HEK293 (cell line): ENCODE measurements around the gene ZNF428.

Experiments
- GLI4 ChIP-seq: fragments of 450-650 bp; formaldehyde crosslinking; IDR thresholded peaks from 2 replicates; pipeline ENCODE4 v1.5.1; 2016; ENCODE audit warnings: missing biosample characterization, missing genetic modification characterization
- TCF7L2 ChIP-seq: IDR thresholded peaks from 2 replicates; pipeline ENCODE4 v1.6.1; 2011; ENCODE audit warnings: low read depth, mild to moderate bottlenecking, inconsistent platforms, low read length, moderate library complexity, borderline replicate concordance
- ZNF138 ChIP-seq: fragments of 450-650 bp; formaldehyde crosslinking; IDR thresholded peaks from 2 replicates; pipeline ENCODE4 v1.5.1; 2016; ENCODE audit warnings: missing biosample characterization, missing genetic modification characterization, borderline replicate concordance
- ZNF174 ChIP-seq: fragments of 450-650 bp; formaldehyde crosslinking; IDR thresholded peaks from 2 replicates; pipeline ENCODE4 v1.5.0; 2017; ENCODE audit warnings: missing biosample characterization, mild to moderate bottlenecking, missing genetic modification characterization
- ZNF19 ChIP-seq: fragments of 450-650 bp; formaldehyde crosslinking; IDR thresholded peaks from 2 replicates; pipeline ENCODE4; 2016; ENCODE audit warnings: missing biosample characterization, missing genetic modification characterization, low read depth
- ZNF239 ChIP-seq: fragments of 450-650 bp; formaldehyde crosslinking; IDR thresholded peaks from 2 replicates; pipeline ENCODE4 v1.5.1; 2016; ENCODE audit warnings: missing biosample characterization, missing genetic modification characterization
- ZNF350 ChIP-seq: fragments of 450-650 bp; formaldehyde crosslinking; IDR thresholded peaks from 2 replicates; pipeline ENCODE4 v1.5.0; 2017; ENCODE audit warnings: missing biosample characterization, mild to moderate bottlenecking, missing genetic modification characterization
- ZNF514 ChIP-seq: fragments of 450-650 bp; formaldehyde crosslinking; IDR thresholded peaks from 2 replicates; pipeline ENCODE4 v1.5.1; 2016; ENCODE audit warnings: missing biosample characterization, missing genetic modification characterization
- ZNF561 ChIP-seq: fragments of 450-650 bp; IDR thresholded peaks from 2 replicates; pipeline ENCODE4 v1.5.1; 2018; ENCODE audit warnings: missing biosample characterization, missing genetic modification characterization, borderline replicate concordance
- ZSCAN30 ChIP-seq: fragments of 450-650 bp; IDR thresholded peaks from 2 replicates; pipeline ENCODE4 v1.5.1; 2018; ENCODE audit warnings: missing biosample characterization, mild to moderate bottlenecking, missing genetic modification characterization, moderate library complexity
- TF ChIP-seq, protein P1 (sequence below): fragments of 450-650 bp; formaldehyde crosslinking; IDR thresholded peaks from 2 replicates; pipeline ENCODE4 v1.5.1; 2016; ENCODE audit warnings: missing biosample characterization, missing genetic modification characterization
- TF ChIP-seq, protein P2 (sequence below): fragments of 450-650 bp; formaldehyde crosslinking; IDR thresholded peaks from 2 replicates; pipeline ENCODE4 v1.5.1; 2017; ENCODE audit warnings: missing biosample characterization, missing genetic modification characterization

DNA sequence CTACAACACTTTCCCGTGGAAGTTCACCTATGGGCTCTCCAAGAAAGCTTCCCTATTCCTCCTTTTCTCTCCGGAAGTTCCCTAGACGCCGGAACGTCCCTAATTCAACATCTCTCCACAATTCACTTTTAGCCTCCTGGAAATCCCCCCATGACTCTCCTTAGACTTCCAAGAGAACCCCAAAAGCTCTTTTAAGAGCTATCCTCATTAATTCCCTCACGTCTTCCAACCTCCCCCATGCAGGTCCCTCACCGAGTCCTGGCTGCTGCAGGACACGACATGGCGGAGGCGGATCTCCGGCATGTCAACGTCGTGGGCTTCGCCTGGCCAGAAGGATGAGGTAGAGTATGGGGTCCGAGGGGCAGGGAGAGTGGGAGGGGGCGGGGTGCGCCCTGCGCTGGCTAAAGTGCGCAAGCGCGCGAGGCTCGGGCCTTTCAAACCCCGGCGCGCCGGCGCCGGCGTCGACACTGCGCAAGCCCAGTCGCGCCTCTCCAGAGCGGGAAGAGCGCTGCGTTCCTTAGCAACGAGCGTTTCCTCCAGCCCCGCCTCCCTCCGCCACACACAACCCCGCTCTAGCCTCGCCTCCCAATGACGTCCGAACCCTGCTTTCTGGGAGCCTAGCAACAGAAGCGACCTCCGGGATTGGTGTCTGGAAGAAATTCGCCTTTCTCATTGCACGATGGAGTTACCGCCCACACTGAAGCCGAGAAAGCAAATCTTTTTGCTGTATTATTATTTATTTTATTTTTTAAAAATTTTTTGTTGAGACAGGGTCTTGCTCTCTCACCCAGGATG is 44.1 kb downstream of the ZNF428 start, which contains the start of the genes PINLYP and XRCC1:
- TF ChIP-seq, protein P1, sequence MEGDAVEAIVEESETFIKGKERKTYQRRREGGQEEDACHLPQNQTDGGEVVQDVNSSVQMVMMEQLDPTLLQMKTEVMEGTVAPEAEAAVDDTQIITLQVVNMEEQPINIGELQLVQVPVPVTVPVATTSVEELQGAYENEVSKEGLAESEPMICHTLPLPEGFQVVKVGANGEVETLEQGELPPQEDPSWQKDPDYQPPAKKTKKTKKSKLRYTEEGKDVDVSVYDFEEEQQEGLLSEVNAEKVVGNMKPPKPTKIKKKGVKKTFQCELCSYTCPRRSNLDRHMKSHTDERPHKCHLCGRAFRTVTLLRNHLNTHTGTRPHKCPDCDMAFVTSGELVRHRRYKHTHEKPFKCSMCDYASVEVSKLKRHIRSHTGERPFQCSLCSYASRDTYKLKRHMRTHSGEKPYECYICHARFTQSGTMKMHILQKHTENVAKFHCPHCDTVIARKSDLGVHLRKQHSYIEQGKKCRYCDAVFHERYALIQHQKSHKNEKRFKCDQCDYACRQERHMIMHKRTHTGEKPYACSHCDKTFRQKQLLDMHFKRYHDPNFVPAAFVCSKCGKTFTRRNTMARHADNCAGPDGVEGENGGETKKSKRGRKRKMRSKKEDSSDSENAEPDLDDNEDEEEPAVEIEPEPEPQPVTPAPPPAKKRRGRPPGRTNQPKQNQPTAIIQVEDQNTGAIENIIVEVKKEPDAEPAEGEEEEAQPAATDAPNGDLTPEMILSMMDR (tag by site-specific recombination), result 0 out of 2 replicates have a peak, but pooled peaks have one; percentile 27
- TF ChIP-seq ZNF19 (tag by site-specific recombination) (no peak), ZNF350 (tag by site-specific recombination) (no peak), ZNF514 (tag by site-specific recombination) (no peak), ZNF239 (tag by site-specific recombination) (no peak), ZNF174 (tag by site-specific recombination) (no peak), ZNF138 (tag by site-specific recombination) (no peak), ZNF561 (tag by site-specific recombination) (no peak; the same call in 1 of the 2 replicates), ZSCAN30 (peak; percentile 38; the same call in 1 of the 2 replicates), GLI4 (tag by site-specific recombination) (no peak), TCF7L2 (no peak)
- TF ChIP-seq, protein P2, sequence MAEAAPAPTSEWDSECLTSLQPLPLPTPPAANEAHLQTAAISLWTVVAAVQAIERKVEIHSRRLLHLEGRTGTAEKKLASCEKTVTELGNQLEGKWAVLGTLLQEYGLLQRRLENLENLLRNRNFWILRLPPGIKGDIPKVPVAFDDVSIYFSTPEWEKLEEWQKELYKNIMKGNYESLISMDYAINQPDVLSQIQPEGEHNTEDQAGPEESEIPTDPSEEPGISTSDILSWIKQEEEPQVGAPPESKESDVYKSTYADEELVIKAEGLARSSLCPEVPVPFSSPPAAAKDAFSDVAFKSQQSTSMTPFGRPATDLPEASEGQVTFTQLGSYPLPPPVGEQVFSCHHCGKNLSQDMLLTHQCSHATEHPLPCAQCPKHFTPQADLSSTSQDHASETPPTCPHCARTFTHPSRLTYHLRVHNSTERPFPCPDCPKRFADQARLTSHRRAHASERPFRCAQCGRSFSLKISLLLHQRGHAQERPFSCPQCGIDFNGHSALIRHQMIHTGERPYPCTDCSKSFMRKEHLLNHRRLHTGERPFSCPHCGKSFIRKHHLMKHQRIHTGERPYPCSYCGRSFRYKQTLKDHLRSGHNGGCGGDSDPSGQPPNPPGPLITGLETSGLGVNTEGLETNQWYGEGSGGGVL (tag by site-specific recombination), result 0 out of 2 replicates have a peak, but pooled peaks have one; percentile 4
